Esophagus muscularis mucosa (tissue), 3 donors: ENCODE results near the gene PLCL1.

Source experiments
- POLR2A ChIP-seq: fragments of 450-650 bp; IDR thresholded peaks from one replicate; pipeline ENCODE4 v1.6.1; 2017; ENCODE audit warnings: antibody characterized with exemption, moderate library complexity, mild to moderate bottlenecking, low read depth
- TF ChIP-seq, protein P1 (sequence below), 3 experiments: fragments of 200-600 bp in 2 of 3; fragments of 450-650 bp in 1 of 3; sonication (generic) in 2 of 3; IDR thresholded peaks; one replicate each; pipeline ENCODE4 v1.5.1; 2017 to 2019; ENCODE audit warnings: antibody characterized with exemption in 3 of 3, mild to moderate bottlenecking in 2 of 3, moderate library complexity in 1 of 3

DNA sequence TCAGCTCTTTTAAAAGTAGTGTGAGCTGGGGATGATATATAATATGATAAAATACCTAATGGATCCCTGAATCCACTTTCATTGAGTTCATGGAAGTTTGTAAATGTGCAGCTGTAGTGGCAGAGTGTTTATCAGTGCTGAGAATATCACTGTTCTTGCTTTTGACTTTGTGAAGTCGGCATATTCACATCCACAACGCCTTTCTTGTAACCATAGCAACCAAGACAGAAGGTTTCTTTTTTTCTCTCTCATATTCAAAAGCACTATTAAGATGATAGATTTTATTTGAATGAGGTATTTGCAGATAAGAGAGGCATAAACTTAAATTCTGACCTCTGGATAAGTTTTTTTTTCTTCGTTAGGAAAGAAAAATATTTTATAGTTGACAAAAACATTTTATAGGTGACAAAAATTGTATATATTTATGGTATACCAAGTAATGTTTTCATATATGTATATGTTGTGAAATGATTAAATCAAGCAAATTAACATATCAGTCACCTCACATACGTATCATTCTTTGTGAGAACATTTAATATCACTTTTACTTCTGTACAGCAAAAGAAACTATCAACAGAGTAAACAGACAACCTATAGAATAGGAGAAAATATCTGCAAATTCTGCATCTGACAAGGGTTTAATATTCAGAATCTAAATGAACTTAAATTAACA, 130.0 kb downstream of the PLCL1 start:
- TF ChIP-seq, protein P1, sequence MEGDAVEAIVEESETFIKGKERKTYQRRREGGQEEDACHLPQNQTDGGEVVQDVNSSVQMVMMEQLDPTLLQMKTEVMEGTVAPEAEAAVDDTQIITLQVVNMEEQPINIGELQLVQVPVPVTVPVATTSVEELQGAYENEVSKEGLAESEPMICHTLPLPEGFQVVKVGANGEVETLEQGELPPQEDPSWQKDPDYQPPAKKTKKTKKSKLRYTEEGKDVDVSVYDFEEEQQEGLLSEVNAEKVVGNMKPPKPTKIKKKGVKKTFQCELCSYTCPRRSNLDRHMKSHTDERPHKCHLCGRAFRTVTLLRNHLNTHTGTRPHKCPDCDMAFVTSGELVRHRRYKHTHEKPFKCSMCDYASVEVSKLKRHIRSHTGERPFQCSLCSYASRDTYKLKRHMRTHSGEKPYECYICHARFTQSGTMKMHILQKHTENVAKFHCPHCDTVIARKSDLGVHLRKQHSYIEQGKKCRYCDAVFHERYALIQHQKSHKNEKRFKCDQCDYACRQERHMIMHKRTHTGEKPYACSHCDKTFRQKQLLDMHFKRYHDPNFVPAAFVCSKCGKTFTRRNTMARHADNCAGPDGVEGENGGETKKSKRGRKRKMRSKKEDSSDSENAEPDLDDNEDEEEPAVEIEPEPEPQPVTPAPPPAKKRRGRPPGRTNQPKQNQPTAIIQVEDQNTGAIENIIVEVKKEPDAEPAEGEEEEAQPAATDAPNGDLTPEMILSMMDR (IDR thresholded peaks at IDR 0.05), result no peak
- TF ChIP-seq POLR2A, result no peak
